Measurements from ENCODE around the gene C14orf119. TPM values are rescaled to one million over a fixed set of nuclear protein-coding genes. Genes with fewer than 3 reads are reported as not detected.

C14orf119 gene, protein sequence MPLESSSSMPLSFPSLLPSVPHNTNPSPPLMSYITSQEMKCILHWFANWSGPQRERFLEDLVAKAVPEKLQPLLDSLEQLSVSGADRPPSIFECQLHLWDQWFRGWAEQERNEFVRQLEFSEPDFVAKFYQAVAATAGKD
- 74.5 to 105 TPM (median 99.7 TPM) in 5 replicates for total RNA-seq (2022; extraction: Qiagen RNA extraction)

DNA sequence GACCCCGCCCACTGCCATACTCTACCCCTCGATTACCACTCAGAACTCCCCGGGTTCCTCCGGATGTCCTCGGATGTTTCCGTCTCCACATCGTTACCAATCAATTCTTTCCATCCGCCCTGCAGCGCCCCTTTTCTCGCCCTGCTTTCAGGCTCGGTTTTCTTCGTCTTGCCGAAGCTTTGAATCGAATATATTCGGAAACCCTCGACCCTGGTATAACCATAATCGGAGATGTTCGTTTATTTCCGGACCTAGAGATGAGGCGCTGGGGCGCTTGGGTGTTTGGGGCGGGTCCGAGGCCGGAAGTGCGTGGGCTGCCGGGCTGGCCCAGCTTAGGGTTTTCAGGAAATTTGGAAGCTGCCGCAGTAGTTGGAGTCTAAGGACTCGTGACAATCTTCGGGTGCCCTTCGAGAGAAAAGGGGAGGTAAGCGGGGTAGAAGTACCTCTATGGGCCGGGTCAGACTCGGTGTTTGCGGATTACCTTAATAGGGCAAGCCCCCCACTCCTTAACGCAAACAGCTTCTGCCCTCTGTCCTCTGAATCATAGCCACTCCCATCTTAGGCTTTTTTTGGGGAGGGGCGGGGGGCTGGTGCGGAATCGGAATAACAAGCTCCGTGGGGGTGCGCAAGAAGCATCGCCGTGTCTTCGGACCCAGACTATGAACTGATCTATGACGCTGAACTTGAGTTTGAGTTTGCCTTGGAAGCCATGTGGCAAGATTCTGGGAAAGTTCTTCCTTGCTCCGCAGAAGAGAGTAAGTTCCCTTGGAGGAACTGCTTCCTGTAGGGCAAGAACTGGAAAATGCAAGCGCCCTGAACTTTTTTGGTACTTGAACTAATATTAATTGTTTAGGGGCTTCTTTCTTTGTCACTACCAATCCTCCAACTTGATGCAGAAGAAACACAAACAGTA is at the start of gene C14orf119:
TSS of gene C14orf119 (plus strand) at position 310 of the 913 bp plus-strand sequence. CDS start 2,154 bp downstream, outside the sequence.

DNA sequence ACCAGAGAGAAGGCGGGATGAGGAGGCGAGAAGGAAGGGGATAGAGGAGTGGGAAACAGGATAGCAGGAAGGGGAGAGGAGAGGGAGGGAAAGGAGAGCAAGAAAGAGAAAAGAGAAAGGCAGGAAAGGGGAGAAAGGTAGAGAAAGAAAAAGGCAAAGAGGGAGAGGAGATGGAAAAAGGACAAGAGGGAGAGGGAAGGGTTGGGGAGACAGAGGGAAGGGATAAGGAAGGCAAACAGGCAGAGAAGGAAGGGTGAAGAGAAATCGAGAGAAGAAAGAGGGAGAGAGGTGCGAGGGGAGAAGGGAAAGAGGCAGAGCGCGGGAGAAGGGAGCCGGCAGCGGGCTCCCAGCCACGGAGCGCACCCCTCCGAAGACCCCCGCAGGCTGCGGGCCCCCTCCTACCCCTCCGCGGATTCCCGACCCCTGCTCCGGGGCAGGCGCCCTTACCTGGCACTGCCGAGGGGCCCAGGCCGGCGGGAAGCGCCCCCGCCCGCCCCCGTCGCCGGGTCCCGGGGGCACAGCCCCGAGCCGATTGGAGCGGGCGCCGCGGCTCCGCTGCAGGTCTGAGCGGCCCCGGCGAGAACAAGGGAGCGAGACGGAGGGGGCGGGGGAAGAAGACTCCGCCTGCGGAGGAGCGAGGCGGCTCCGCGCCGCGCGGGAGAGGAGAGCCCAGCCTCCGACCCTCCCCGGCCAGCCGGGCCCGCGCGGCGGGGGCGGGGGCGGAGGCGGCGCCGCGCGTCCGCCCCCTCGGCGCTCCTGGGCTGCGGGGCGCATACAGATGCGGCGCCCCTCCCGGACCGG is 38.1 kb upstream of the C14orf119 start, which contains the start of gene CDH24:
TSS of gene CDH24 (minus strand) at position 565 of the 801 bp plus-strand sequence. CDS start 1,787 bp downstream, outside the sequence.

DNA sequence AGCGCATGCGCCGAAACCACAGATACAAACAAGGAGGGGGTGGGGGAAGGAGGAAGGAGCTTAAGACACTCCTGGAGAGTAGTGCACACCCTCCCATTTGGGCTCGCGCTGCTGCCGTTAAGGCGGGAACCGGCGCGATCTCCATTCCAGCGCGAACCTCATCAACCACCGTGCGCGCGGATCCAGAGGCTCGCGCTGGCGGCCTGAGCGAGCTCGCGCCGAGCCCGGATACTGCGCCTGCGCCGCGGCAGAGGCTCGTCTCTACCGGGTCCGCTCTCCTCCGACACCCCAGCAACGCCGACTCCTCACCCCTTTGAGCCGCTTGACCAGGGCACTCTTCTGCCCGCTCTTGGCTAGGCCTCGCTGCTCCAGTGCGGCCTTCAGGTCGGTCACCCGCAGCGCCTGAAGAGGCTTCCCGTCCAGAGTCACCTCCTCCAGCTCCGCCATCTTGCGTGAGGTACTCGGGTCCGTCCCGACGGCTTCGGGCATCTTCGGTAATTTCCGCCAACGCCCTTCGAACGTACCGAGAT is 574 bp upstream of the C14orf119 start, which contains the start of gene ACIN1:
TSS of gene ACIN1 (minus strand) at position 471 of the 530 bp plus-strand sequence. CDS start at position 447, 24 bp downstream.

DNA sequence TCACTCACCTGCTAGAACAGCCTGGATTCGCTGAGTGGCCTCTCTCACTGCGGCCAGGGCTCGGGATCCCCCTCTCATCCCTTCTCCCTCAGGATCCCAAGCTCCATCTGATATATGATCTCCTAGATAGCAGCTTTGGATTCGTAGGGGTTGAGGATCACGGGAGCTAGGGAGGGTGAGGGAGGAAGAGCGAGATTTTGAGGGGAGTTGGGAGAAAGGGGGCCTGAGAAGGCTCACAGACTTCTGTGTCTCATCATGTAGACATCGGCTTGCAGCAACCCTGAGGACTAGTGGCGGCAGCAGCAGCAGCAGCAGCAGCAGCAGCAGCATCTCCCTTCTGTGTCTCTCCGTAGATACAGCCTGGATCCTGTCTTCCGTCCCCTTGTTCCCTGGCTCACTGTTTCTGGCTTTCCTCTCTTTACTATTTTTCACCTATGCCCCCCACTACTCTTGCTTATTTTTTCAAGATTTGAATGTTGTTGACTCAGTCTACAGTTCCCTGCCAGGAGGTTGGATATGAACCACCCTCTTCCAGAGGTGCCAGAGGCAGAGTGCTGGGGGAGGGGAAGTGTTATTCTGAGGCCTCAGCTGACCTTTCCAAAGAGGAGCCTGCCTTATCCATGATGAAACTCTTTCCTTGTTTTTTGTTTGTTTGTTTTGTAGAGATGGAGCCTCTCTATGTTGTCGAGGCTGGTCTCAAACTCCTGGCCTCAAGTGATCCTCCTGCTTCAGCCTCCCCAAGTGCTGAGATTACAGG is 9.5 kb downstream of the C14orf119 start, which contains the start of gene CIROP:
TSS of gene CIROP (minus strand) at position 399 of the 757 bp plus-strand sequence. CDS start at position 330, 69 bp downstream.

DNA sequence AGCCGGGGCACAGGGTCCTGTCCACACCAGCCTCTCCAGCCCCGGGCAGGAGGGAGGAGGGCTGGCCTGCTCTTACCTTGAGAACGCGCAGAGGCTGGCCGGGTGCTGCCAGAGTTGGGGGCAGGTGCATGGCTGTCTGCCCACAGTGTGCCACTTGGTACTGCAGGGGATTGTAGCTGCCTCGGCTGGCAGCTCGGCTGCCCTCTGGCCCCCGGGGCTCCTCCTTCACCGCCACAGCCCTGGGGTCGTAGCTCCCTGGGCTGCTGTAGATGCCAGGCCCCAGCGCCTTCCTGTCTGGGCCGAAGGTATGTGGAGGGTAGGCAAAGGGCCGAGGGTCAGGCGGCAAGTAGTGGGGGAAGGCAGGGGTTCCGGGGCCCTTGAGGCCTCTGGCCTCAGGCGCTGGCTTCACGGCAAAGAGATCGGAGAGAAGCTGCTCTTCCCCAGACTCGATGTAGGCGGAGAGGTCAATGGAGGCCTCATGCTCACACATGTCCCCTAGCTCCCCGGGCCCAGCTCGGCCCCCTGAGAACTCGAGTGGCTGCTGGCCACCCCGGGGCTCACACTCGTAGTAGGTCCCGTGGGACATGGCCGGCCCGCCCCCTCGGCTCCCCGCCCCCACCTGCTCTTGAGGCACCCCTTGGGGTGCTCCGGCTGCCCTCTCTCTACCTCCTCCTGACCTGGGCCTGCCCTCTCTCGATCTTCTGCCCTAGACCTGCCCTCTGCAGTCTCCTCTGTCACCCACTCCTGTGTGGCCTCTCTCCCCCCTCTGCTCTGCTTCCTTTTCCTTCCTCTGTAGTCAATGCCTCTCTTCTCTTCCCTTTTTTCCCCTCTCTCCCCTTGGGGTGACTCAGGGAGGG is 23.4 kb downstream of the C14orf119 start, which contains the start of gene CEBPE:
TSS of gene CEBPE (minus strand) at position 750 of the 857 bp plus-strand sequence. CDS start at position 586, 164 bp downstream.

Other genes with a start within 250 kb of the C14orf119 start
- 70.7 to 81.5 TPM (median 77.8 TPM) in 5 replicates for gene LRP10, start 223.8 kb upstream of the C14orf119 start, total RNA-seq (2022; extraction: Qiagen RNA extraction)
- gene REM2, start 212.3 kb upstream of the C14orf119 start, total RNA-seq (2022; extraction: Qiagen RNA extraction) = 0.28 to 0.38 TPM (median 0.33 TPM) in 5 replicates
- gene RBM23, start 176.4 kb upstream of the C14orf119 start, total RNA-seq (2022; extraction: Qiagen RNA extraction) = 53.1 to 62.4 TPM (median 56.4 TPM) in 5 replicates
- gene PRMT5, start 166.1 kb upstream of the C14orf119 start, total RNA-seq (2022; extraction: Qiagen RNA extraction) = 90.1 to 270 TPM (median 99.0 TPM) in 5 replicates
- gene HAUS4, start 138.4 kb upstream of the C14orf119 start, total RNA-seq (2022; extraction: Qiagen RNA extraction) = 34.1 to 39.9 TPM (median 35.6 TPM) in 5 replicates
- gene AJUBA, start 113.0 kb upstream of the C14orf119 start, total RNA-seq (2022; extraction: Qiagen RNA extraction) = 31.9 to 40.2 TPM (median 34.0 TPM) in 5 replicates
- gene C14orf93, start 85.4 kb upstream of the C14orf119 start, total RNA-seq (2022; extraction: Qiagen RNA extraction) = 2.5 to 3.5 TPM (median 3.5 TPM) in 5 replicates
- gene PSMB5, start 60.6 kb upstream of the C14orf119 start, total RNA-seq (2022; extraction: Qiagen RNA extraction) = 293 to 320 TPM (median 308 TPM) in 5 replicates
- gene PSMB11, start 53.3 kb upstream of the C14orf119 start, total RNA-seq (2022; extraction: Qiagen RNA extraction) = not detected in 5 replicates
- 2.5 to 4.6 TPM (median 4.4 TPM) in 5 replicates for gene CDH24, start 38.0 kb upstream of the C14orf119 start, total RNA-seq (2022; extraction: Qiagen RNA extraction)
- 79.6 to 94.2 TPM (median 84.7 TPM) in 5 replicates for gene ACIN1, start 369 bp upstream of the C14orf119 start, total RNA-seq (2022; extraction: Qiagen RNA extraction)
- gene CIROP, start 9.5 kb downstream of the C14orf119 start, total RNA-seq (2022; extraction: Qiagen RNA extraction) = not detected in 5 replicates
- gene CEBPE, start 23.8 kb downstream of the C14orf119 start, total RNA-seq (2022; extraction: Qiagen RNA extraction) = 0.06 TPM in 1 of 5 replicates, not detected in the others
- gene SLC7A8, start 88.2 kb downstream of the C14orf119 start, total RNA-seq (2022; extraction: Qiagen RNA extraction) = 1.8 to 2.8 TPM (median 1.9 TPM) in 5 replicates
- gene RNF212B, start 142.4 kb downstream of the C14orf119 start, total RNA-seq (2022; extraction: Qiagen RNA extraction) = not detected in 5 replicates
- 7.0 to 11.6 TPM (median 9.3 TPM) in 5 replicates for gene HOMEZ, start 190.6 kb downstream of the C14orf119 start, total RNA-seq (2022; extraction: Qiagen RNA extraction)
- 2.6 to 3.7 TPM (median 2.8 TPM) in 5 replicates for gene PPP1R3E, start 207.4 kb downstream of the C14orf119 start, total RNA-seq (2022; extraction: Qiagen RNA extraction)
- gene BCL2L2, start 211.3 kb downstream of the C14orf119 start, total RNA-seq (2022; extraction: Qiagen RNA extraction) = 16.2 to 18.1 TPM (median 17.3 TPM) in 5 replicates
- 132 to 144 TPM (median 142 TPM) in 5 replicates for gene PABPN1, start 226.0 kb downstream of the C14orf119 start, total RNA-seq (2022; extraction: Qiagen RNA extraction)

All from A549 treated with AZD2906 at 1 μM for 4 hours (cell line).